GM18907 (cell line): ENCODE measurements around the gene CDH13.

ENCODE experiments used
- ATAC-seq: cut with Tn5 transposase; IDR thresholded peaks from one replicate; pipeline ENCODE4 v1.9.1; 2021; ENCODE audit warnings: mild to moderate bottlenecking, moderate library complexity; ENCODE audit not compliant: unreplicated experiment

CDH13 gene

DNA sequence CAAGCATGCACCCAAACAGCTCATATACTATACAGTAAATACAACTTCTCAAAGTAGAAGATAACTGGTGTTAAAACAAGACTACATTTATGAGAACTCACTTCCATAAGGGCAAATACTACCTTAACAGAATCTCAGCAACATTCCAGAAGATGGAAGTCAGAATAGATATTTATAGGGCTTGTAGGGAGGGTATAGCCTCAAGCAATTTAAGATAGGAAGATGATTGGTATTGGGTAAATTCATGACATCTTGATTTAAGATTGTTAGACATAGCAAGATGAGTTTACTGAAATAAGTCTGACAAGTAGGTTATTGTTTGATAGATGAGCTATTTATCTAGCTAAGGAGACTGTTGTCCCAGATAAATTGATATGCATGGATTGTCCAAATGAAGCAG lies 250.2 kb downstream of the CDH13 start:
- no peak for ATAC-seq

DNA sequence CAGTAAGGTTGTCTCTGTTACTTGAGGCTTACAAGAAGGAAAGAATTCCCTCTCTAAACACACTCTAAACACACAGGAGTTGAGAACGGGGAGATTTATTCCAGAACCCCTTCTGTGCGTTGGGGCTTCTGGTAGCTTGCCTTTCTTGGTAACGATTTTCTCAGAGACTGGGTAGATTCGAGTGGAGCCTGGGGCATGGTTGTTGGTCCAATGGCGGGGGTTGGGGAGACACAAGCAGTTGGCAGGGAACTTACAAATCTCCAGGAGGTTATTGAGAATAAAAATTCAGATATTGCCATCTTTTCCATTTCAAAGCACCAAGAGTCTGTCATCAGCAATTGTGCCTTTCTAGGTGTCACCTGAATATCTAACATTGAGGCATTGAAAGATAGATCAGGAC lies 251.7 kb downstream of the CDH13 start:
- no peak for ATAC-seq

DNA sequence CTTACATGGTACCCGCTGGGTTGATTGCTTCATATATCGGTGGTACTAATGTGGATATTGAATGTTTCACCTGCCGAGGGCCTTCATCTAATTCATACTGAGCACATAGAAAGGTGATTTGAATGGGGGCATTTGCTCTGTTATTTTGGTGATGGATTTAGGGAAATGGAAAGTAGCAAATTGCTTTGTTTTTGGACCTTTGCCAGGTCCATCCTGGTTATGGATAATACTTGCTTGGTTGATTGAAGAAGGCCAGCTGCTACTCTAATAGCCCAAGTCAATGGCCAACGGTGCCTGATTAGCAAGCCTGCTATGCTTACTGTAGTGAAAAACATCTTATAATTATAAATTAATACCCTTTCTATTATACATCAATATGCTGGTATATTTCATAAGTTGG lies 253.6 kb downstream of the CDH13 start:
- no peak for ATAC-seq

DNA sequence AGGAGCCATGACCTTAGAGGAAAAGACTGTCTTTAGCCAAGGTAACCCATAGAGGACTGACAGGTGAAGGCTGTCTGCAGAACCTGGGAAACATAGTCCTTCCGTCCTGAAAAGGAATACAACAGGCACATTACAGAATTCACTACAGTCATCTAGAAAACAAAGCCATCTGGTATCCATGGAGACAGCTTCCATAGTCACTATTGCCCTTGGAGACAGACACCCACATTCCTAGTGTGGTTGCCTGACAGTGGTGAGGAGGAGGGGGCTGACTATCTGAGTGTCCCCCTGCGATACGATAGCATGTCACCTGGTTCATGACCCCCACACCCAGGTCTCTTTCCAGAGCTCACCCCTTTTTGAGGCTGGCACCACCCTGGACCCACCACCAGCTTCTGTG lies 254.7 kb downstream of the CDH13 start:
- ATAC-seq: no peak

DNA sequence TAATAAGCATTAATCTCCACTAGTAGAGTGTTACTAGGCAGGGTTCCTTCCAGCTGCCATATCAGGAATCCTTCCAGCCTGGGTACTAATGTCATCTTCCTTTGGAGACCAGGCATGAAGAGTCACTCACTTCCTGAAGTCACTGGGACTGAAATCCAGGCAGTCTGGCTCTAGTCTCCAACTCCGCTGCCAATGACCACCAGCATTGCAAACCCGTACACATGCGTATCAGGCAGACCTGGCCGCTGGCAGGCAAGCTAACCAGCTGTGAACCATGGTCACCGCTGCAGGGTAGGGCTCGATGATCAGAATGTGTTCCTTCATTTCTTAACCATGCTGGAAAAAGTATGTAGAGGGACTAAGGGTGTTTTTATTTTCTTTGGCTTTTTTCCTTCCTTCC lies 255.5 kb downstream of the CDH13 start:
- ATAC-seq: no peak

DNA sequence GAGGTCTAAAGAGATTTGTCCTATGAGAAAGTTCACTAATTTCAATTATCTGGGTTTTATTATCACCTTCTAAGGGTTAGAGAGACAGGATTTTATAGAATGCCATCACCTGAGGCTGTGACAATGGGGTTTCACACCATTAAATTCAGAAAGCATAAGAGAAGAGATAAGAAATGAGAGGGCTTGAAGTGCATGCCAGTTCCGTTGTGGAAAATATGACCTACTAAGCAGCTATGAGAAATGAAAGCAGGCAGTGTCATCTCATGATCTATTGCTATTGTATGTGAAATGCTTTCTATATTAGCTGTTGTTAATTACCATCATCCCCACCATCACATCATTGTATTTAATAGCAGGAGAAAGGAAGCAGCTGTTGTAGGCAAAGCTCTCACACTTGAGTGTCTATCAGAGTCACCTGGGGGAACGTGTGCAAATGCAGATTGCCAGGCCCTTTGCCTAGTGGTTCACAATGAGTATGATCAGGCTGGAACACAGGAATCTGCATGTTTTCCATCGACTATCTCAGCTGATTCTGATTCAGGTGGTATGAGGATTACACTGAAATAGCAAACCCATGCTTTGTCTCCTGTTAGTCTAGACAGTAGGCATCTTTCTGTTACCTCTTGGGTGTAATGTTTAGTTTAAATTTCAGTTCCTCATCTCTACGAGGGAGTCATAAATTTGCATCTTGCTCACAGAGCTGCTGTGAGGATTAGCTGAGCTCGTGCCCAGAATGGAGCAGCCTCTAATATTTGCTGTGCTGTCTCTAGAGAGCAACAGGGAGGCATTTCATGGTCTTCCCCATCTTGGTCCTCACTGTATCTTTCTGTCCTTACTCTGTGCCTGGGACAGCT lies 256.4 kb downstream of the CDH13 start:
- no peak for ATAC-seq

DNA sequence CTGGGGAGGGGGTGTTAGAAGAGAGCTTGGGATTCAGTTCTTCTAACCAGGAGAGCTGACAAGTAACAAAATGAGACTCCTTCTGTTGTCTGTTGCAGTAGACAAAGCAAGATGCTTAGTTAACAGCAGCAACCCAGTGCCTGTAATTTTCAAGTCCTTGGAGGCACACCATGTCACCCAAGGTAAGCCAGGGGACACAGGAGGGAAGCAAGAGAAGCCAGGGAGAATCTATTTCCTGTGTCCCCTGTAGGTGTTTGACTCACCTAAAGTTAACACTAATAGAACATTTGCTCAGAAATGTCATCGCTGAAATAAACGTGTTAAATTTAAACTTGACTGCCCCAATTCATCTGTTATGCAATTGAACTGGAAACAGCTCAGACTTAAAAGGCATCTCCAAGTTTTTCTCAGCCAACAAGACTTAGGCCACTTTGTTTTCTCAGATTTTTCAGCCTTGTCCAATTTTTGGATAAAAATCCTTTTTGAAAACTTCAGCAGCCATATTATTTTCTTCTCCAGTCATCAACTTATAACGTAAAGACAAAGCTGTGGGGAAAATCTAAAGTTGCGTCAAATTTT lies 257.6 kb downstream of the CDH13 start:
- ATAC-seq: no peak

DNA sequence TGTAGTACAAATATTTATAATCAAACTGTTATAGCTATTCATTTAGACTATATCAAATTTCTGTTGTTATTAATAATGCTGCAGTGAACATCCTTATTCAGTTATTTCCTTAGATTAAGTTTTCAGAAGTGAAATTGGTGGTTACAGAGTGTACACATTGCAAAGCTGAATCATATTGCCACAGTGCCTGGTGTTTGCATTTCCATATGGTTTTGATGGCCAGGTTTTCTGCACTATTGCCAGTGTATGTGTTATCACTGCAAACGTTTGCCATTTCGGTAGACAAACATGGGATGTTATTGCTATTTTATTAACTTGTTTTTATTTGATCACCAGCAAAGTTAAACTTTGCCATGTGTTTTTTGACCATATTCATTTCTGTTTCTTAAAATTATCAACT lies 259.4 kb downstream of the CDH13 start:
- no peak for ATAC-seq

DNA sequence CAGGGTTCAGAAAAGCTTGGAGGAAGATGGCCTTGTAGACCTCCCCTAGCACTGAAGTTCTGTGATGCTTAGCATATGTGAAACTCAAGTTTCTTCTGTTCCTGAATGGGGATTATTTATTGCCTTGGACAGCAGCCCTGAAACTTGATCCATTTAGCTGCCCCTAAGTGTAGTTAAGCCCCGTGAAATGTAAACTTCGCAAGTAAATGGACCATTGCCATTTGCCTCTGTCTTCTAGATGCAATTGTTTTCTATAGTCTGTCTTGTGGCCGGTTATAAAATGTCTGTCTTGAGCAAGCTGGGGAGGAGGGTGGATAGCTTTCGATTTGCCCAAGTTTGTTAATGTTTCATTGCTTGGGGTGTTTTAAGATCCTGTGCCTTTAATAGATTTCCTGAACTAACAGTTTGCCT lies 261.8 kb downstream of the CDH13 start:
- ATAC-seq: no peak

DNA sequence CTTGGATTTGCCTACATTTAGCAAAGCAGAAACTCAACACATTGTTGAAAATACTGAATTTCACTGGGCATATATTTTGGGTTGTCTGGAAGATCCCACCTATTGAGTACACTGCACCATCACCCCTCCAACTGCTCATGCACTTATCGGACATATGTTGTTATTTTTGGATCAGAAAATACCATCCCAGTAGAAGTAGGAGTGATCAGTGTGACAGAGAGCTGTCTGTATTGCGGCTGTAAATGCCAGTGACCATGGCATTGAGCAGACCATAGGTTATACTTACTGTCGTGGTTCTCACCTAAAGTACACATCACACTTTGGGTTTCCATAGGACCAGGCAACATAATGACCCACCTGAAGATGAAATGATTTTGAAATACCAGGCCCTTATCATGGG lies 264.7 kb downstream of the CDH13 start:
- no peak for ATAC-seq

DNA sequence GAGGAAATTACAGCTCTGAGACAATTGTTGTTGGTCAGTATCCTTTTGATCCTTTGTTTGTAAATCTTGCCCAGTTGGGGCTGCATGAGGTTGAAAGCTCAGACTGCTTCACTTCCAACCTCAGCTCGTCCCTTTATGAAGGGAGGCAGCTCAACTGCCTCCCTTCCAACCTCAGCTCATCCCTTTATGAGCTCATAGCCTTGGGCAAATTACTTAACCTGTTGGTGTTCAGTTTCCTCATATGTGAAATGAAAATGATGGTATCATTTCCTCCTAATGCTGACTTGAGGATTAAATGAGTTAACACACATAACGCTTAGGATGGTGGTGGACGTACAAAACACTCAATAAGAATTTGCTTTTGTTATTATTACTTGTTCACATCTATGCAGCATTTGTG lies 265.1 kb downstream of the CDH13 start:
- ATAC-seq: no peak

DNA sequence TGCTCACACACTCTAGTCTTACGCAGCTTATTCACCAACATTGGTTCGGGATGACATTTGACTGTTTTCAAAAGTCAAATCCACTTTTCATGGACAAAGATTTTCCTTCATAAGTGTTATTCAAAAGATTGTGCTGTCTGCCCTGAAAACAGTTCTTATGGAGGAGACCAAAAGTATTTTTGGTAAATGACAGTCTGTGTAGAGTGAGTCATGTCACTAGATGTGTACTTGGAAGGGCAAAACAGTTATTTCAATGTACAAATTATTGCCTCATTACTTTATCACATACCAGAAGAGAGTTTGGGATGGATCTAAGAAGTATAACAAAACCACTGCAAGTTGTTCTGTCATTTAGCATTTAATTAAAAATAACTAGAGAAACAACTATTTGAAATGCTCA lies 265.6 kb downstream of the CDH13 start:
- no peak for ATAC-seq

DNA sequence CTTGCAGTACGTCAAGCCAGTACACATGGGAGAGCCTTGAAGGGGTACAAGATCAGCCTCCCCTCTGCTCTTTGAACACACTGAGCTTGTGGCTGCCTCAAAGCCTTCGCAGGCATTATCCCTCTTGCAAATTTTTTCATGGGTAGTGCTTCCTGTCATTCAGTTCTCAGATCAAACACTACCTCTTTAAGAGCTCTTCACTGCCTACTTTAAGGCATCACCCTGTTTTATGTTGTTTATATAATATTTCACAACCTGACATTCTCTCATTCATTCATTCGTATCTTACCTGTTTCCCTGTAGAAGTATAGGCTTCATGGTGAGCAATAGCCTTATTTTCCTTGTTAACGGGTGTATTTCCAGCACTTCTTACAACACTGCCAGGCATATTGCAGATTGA lies 269.1 kb downstream of the CDH13 start:
- ATAC-seq: no peak

DNA sequence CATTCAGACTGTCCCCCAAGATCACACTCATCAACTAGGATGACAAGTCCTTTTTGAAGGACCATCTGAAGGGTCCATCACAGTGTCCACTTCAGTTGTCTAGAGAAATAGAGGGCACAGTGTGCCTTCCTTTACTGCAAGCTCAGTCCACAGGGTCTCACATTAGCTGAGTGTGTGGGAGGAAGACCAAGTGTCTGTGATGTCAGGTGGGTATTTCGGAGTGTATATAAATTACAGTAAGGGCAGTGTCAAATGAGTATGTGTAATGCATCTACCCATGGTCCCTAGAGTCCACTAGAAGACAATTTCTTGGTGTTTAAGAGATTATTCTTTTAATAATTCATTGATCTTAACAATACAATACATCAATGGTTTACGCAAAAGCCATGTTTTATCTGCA lies 272.2 kb downstream of the CDH13 start:
- no peak for ATAC-seq

DNA sequence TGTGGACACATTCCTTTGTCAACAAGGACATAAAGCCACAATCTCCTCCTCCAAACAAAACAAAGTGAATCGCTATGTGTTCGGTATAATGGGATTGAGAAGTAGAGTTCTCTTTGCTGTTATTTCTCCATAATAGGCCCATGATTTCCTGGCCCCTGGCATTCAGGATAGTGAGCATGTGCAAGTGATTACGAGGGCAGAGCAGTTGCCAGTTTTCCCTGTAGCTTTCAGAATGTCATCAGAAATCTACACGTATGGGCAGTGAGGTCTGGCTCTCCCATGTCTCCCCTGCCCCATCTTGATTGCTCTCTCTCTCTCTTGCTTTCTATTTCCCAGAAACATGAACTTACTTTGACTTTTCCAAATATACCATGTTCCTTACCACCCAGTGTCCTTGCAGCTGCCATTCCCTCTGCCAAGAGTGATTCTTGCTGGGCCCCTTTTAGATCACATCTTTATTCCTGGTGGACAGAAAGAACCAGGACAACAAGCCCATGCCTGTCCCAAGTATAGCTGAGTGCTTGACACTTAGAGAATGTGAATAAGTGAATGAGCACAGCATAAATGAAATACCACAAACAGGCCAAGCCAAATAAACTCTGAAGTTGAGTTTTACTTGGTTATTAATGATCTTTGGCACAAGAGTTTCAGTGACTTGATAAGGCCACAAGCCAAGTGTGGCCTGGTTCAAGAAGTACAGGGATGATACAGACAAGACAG lies 273.1 kb downstream of the CDH13 start:
- no peak for ATAC-seq

DNA sequence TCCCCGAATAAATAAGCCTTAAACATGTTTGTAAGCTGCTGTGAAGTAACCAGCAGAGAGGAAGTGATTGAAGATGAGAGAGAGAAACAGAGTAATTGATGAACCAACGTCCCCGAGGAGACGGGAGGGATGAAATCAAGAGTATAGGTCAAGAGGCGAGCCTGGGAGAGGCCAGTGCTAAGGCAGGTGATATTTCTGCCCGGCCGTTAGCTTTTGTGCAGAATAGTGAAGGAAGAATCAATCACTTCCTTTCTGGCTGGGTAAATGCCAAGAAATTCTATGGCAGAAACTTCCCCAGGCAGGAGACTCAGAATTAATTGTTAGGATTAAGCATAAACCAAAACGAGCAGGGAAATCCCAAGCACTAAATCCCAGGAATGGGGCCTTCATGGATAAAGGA lies 273.8 kb downstream of the CDH13 start:
- no peak for ATAC-seq

DNA sequence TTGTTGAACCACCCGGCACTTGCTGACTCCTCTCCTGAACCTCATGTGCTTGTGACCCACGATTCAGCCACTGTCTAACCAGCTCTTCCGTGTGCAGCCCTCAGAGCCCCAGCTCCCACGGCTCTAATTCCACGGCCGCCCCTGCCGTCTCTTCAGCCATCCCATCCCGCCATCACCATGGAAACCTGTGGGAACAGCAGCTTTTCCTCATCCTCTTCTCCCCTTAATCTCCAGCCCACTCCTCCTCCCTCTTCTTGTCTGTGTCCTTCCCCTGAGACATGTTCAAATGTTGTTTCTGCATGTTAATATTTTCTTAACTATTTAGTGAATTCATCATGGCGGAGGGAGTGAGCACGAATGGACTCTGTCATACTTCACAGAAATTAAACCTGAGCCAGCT lies 285.2 kb downstream of the CDH13 start:
- ATAC-seq: no peak

DNA sequence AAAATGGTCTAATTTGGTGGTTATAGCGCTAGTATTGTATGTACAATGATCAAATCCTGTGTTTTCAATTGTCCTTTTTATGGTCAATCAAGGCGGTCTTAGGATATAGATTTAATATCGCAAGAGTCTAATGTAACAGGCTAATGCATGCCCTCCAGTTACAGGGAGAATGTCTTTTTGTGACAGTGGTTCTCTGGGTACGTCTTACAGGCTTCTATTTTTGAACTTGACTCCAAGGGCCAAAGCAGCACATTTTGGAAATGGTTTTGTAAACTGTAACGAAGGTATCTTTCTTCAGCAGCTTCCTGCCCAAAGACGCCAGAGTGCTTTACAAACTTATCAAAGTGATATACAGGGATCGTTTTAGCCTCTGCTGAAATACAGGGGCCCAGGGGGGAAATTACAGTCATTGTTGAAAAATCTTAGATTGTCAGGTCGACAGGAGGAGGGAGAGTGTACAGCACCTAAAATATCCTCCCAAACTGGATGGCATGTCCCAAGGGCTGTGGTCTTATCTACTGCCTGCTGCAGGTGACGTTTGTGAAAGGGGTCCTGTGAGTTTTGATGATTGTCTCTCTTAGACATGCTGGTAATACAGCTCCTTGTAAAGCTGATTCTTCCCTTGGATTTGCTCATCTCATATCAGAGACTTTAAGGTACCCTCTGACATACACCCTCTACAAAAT lies 288.5 kb downstream of the CDH13 start:
- no peak for ATAC-seq

DNA sequence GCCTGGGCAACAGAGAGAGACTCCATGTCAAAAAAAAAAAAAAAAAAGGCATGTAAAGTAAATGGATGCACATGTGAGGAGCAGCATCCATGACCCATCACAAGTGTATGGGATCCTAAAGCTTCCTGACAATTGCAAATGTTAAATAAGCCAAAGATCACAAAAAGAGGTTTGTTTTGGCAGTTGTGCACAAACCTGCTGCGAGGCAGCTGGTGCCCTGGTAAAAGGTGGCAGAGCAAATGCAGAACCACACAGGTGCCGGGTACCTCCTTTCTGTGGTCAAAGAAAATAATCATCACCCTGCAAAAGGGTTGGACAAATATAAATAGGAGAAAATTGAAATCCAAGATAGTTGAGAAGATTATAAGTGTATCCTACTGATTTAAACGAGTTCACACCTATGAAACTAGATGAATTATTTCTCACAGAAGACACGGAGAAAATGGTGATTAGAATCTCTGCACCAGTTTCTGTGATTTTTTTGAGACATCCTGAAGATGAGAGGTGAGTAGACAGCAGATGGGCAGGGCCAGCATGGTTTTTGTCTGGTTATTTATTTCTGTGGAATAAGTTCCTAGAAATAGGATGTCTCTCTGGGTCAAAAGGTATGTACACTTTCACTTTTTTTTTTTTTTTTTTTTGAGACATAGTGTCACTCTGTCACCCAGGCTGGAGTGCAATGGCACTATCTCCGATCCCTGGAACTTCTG lies 291.3 kb downstream of the CDH13 start:
- no peak for ATAC-seq

DNA sequence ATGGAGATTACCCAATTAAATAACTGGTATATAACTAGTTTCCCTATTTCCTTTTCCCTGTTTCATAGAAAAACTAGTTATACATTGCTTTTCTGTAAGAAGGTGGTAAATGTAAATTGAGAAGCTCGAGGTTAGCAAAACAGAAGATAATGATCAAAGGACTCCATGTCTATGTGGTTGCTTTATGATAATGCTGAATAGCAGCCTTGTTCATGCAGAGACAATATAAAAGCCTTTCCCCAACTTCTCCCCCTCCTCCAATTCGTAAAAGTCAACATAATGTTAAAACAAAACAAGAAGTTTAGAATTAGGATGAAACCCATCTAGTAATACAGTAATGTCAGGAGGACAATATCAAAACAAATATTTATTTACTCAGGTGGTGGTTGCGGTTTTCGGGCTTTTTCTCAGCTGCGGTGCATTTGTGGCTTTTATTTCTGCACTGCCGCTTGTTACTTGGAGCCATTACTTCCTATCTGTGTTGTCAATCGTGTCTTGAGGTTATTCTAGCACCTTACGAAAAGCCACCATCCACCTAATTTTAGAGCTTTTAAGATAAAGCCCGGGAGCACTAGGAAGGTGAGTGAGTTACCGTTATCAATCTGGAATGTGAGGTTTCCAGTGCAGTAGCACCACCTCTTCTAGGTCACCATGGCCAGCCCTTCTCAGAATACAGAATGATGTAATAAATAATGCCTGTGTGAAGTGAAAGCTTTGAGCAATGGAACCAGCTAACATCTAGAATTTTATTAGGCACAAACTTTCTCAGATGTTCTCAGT lies 297.5 kb downstream of the CDH13 start:
- no peak for ATAC-seq
